ENCODE data around the gene C1orf159.
"Not testable (repeated sequence)": the region's sequence is repeated elsewhere in the genome, so short reads cannot be mapped to it uniquely, and the experiment has no call there.

C1orf159 gene

GRCh38 chr1:1111516-1112236 lies 4.2 kb downstream of the C1orf159 start:
- Histone ChIP-seq H3K27me3 (peaks cover 25% of the 10 kb centered on the region), H3K27ac (no peak overlapping the region), H3K9me3 (peaks cover 4% of the 10 kb centered on the region), H3K4me1 (ENCODE audit: control insufficient read depth in 1 of 2, insufficient read depth in 1 of 2, low read depth in 1 of 2, low read length in 1 of 2) (peaks cover 7 to 11% of the 10 kb centered on the region in 2 experiments), H3K4me3 (ENCODE audit: low read depth in 1 of 2, low read length in 1 of 2) (no peak overlapping the region), H3K36me3 (no peaks in the 10 kb centered on the region)
- TF ChIP-seq CTCF (IDR thresholded peaks at IDR 0.05): no peak

- Histone ChIP-seq H3K4me3 (ENCODE audit: low read depth in 1 of 2, low read length in 1 of 2) (no peak overlapping the region), H3K36me3 (no peaks in the 10 kb centered on the region), H3K27ac (no peak overlapping the region), H3K27me3 (peaks cover 16% of the 10 kb centered on the region), H3K4me1 (ENCODE audit: control insufficient read depth in 1 of 2, insufficient read depth in 1 of 2, low read depth in 1 of 2, low read length in 1 of 2) (peaks cover 5 to 6% of the 10 kb centered on the region in 2 experiments), H3K9me3 (peaks cover 4% of the 10 kb centered on the region)
- no peak for TF ChIP-seq CTCF (IDR thresholded peaks at IDR 0.05)
Measured at GRCh38 chr1:1110561-1110971, 5.3 kb downstream of the C1orf159 start.

GRCh38 chr1:1109743-1110142 lies 6.1 kb downstream of the C1orf159 start:
- no peak for TF ChIP-seq CTCF (IDR thresholded peaks at IDR 0.05)
- Histone ChIP-seq H3K27me3 (peaks cover 8% of the 10 kb centered on the region), H3K9me3 (peaks cover 4% of the 10 kb centered on the region), H3K4me1 (ENCODE audit: control insufficient read depth in 1 of 2, insufficient read depth in 1 of 2, low read depth in 1 of 2, low read length in 1 of 2) (no peaks in the 10 kb centered on the region), H3K4me3 (ENCODE audit: low read depth in 1 of 2, low read length in 1 of 2) (no peak overlapping the region), H3K36me3 (no peaks in the 10 kb centered on the region), H3K27ac (no peak overlapping the region)

GRCh38 chr1:1106510-1107221 lies 9.2 kb downstream of the C1orf159 start:
- H3K27ac ChIP-seq: no peak overlapping the region
- no peak for TF ChIP-seq CTCF (IDR thresholded peaks at IDR 0.05)
- no peaks in the 10 kb centered on the region for H3K27me3 ChIP-seq
- H3K4me1 ChIP-seq (ENCODE audit: control insufficient read depth in 1 of 2, insufficient read depth in 1 of 2, low read depth in 1 of 2, low read length in 1 of 2): no peaks in the 10 kb centered on the region
- no peaks in the 10 kb centered on the region for H3K9me3 ChIP-seq
- no peaks in the 10 kb centered on the region for H3K36me3 ChIP-seq
- no peak overlapping the region for H3K4me3 ChIP-seq (ENCODE audit: low read depth in 1 of 2, low read length in 1 of 2)

- H3K27ac ChIP-seq: not testable (repeated sequence)
Measured at GRCh38 chr1:1104152-1104551, 11.7 kb downstream of the C1orf159 start.

DNA sequence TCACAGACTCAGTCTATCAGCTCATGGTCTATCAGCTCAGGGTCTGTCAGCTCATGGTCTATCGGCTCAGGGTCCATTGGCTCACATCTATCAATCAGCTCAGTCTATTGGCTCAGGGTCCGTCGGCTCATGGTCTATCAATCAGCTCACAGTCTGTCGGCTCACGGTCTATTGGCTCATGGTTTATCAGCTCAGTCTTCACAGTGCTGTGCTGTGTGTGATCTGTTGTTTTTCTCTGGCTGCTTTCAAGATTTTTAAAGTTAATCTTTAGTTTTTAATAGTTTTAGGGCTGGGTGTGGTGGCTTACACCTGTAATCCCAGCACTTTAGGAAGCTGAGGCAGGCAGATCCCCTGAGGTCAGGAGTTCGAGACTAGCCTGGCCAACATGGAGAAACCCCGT lies 14.4 kb downstream of the C1orf159 start:
- H3K4me3 ChIP-seq (ENCODE audit: low read depth in 1 of 2, low read length in 1 of 2): no peak overlapping the region
- H3K27me3 ChIP-seq: no peaks in the 10 kb centered on the region
- no peak for TF ChIP-seq CTCF (IDR thresholded peaks at IDR 0.05)
- H3K9me3 ChIP-seq: no peaks in the 10 kb centered on the region
- H3K36me3 ChIP-seq: no peaks in the 10 kb centered on the region
- H3K27ac ChIP-seq: no peak overlapping the region
- no peaks in the 10 kb centered on the region for H3K4me1 ChIP-seq (ENCODE audit: control insufficient read depth in 1 of 2, insufficient read depth in 1 of 2, low read depth in 1 of 2, low read length in 1 of 2)

More at GRCh38 chr1:1104152-1104551, 11.7 kb downstream of the C1orf159 start:
- not testable (repeated sequence) for H3K4me3 ChIP-seq (ENCODE audit: low read depth in 1 of 2, low read length in 1 of 2); H3K4me1 ChIP-seq (ENCODE audit: control insufficient read depth in 1 of 2, insufficient read depth in 1 of 2, low read depth in 1 of 2, low read length in 1 of 2); H3K9me3 ChIP-seq; H3K27me3 ChIP-seq; H3K36me3 ChIP-seq

Data from neutrophil (primary cell).